Upper lobe of left lung (tissue), 6 donors: ENCODE data around the gene GLP2R. TPM values are rescaled to one million over a fixed set of nuclear protein-coding genes. Genes with fewer than 3 reads are reported as not detected.
A peak's percentile ranks its signal among the peaks of the same experiment; 100 is the strongest.

Experiments used
- ATAC-seq, 2 donors: fragments of 200-7000 bp; cut with Tn5 transposase; one replicate each; pipeline ENCODE4 v1.9.1; 2022; ENCODE audit warnings: mild to moderate bottlenecking in 2 of 2, moderate library complexity in 2 of 2; ENCODE audit not compliant: low FRiP score in 2 of 2
- DNase-seq, 2 donors: peaks; one replicate each; pipeline ENCODE4 v3.0.0-alpha.2; 2019 to 2020
- H3K27ac ChIP-seq, 4 donors: fragments of 200-600 bp; sonication (generic); one replicate each; pipeline ENCODE4 v1.5.1; 2016 to 2019
- H3K27me3 ChIP-seq, 4 donors: fragments of 200-600 bp; sonication (generic); one replicate each; pipeline ENCODE4 v1.5.1; 2017 to 2019
- H3K36me3 ChIP-seq, 4 donors: fragments of 200-600 bp; sonication (generic); one replicate each; pipeline ENCODE4 v1.5.1; 2016 to 2019
- H3K4me1 ChIP-seq, 4 donors: fragments of 200-600 bp; sonication (generic); one replicate each; pipeline ENCODE4 v1.5.1; 2018 to 2019
- H3K4me3 ChIP-seq, 4 donors: fragments of 200-600 bp; sonication (generic); one replicate each; pipeline ENCODE4 v1.5.1; 2017 to 2019; ENCODE audit warnings: mild to moderate bottlenecking in 2 of 4, moderate library complexity in 1 of 4
- H3K9me3 ChIP-seq, 4 donors: fragments of 200-600 bp; sonication (generic); one replicate each; pipeline ENCODE4 v1.5.1; 2018 to 2019
- CTCF ChIP-seq, 6 experiments: fragments of 450-650 bp in 4 of 6; fragments of 200-600 bp in 2 of 6; sonication (generic) in 2 of 6; IDR thresholded peaks; one replicate each; pipeline ENCODE4 v1.5.1; 2016 to 2019; ENCODE audit warnings: antibody characterized with exemption in 6 of 6
- EP300 ChIP-seq, 4 donors: sonication (generic); formaldehyde crosslinking; IDR thresholded peaks; one replicate each; pipeline ENCODE4 v1.5.1; 2017; ENCODE audit warnings: antibody characterized with exemption in 4 of 4, control low read depth in 2 of 4
- POLR2A ChIP-seq, 4 donors: fragments of 450-650 bp; IDR thresholded peaks; one replicate each; pipeline ENCODE4 v1.5.1; 2016 to 2017; ENCODE audit warnings: antibody characterized with exemption in 4 of 4, mild to moderate bottlenecking in 2 of 4
- POLR2AphosphoS5 ChIP-seq, 2 donors: sonication (generic); formaldehyde crosslinking; IDR thresholded peaks; one replicate each; pipeline ENCODE4 v1.5.1; 2017; ENCODE audit warnings: antibody characterized with exemption in 2 of 2
- WGBS, 2 donors: methylation state at CpG; one replicate each; pipeline ENCODE4 v1.1.5; 2017 to 2018; 5-methylcytosine and 5-hydroxymethylcytosine counted together
- total RNA-seq, 6 donors: library from RNA; depleted of rRNA in 4 of 6; stranded (reverse); fragments of >200 nt in 4 of 6; gene quantifications; one replicate each; pipeline versions ENCODE4 v1.1.0 to v1.2.1, GENCODE V29; 2016 to 2021
- donor health status: DM: no; HTN: no; CAD: no; lungs with moderate emphysema.
- donor health status: DM: no; HTN: yes; CAD: no; lungs with severe emphysema.

The GLP2R gene
- total RNA-seq, 6 donors from 2014 or later = 0.30 to 2.0 (median 0.78) TPM; not detected in 2

- TF ChIP-seq POLR2A (IDR thresholded peaks at IDR 0.05) = no peak
- no peak for TF ChIP-seq CTCF (IDR thresholded peaks at IDR 0.05)
- no peak for TF ChIP-seq POLR2AphosphoS5 (IDR thresholded peaks at IDR 0.05)
- no peak for TF ChIP-seq EP300 (IDR thresholded peaks at IDR 0.05)
- no peaks in the 10 kb centered on the region for H3K27me3 ChIP-seq
- H3K36me3 ChIP-seq = peaks cover 0 to 18% (median under 1%) of the 10 kb centered on the region in 4 donors
- H3K9me3 ChIP-seq = no peaks in the 10 kb centered on the region
- WGBS, 2 donors = 46 to 52% methylated on average over 13 of the region's 13 CpGs
- no peak overlapping the region for H3K27ac ChIP-seq
- ATAC-seq (peak in 1 of 2 donors; percentile 62), DNase-seq (no peak)
- peaks cover 0 to 4% (median 0%) of the 10 kb centered on the region in 4 donors for H3K4me1 ChIP-seq
- no peak overlapping the region for H3K4me3 ChIP-seq
These were observed 103.0 kb downstream of the GLP2R start for GRCh38 chr17:9928601-9929333.

- peaks cover 0 to 18% (median 3%) of the 10 kb centered on the region in 4 donors for H3K36me3 ChIP-seq
- no peaks in the 10 kb centered on the region for H3K9me3 ChIP-seq
- 75 to 83% methylated on average over 8 of the region's 8 CpGs for WGBS, 2 donors
- TF ChIP-seq POLR2A (IDR thresholded peaks at IDR 0.05) = no peak
- no peak for TF ChIP-seq POLR2AphosphoS5 (IDR thresholded peaks at IDR 0.05)
- TF ChIP-seq CTCF (IDR thresholded peaks at IDR 0.05) = no peak
- no peak for TF ChIP-seq EP300 (IDR thresholded peaks at IDR 0.05)
- H3K4me3 ChIP-seq = no peak overlapping the region
- H3K27me3 ChIP-seq = no peaks in the 10 kb centered on the region
- peak in 1 of 2 donors; percentile 65 for ATAC-seq
- no peak for DNase-seq
- no peak overlapping the region for H3K27ac ChIP-seq
- H3K4me1 ChIP-seq = peaks cover 0 to 2% (median 0%) of the 10 kb centered on the region in 4 donors
These were observed 104.1 kb downstream of the GLP2R start for GRCh38 chr17:9929871-9930270.

- WGBS, 2 donors = 80% methylated on average over 11 to 12 of the region's 12 CpGs
- H3K27ac ChIP-seq = no peak overlapping the region
- no peaks in the 10 kb centered on the region for H3K27me3 ChIP-seq
- no peaks in the 10 kb centered on the region for H3K4me1 ChIP-seq
- H3K9me3 ChIP-seq = no peaks in the 10 kb centered on the region
- ATAC-seq (no peak), DNase-seq (no peak)
- H3K36me3 ChIP-seq = peaks cover 0 to 9% (median 3%) of the 10 kb centered on the region in 4 donors
- no peak overlapping the region for H3K4me3 ChIP-seq
- TF ChIP-seq POLR2A (IDR thresholded peaks at IDR 0.05) = no peak
- TF ChIP-seq POLR2AphosphoS5 (IDR thresholded peaks at IDR 0.05) = no peak
- TF ChIP-seq CTCF (IDR thresholded peaks at IDR 0.05) = no peak
- no peak for TF ChIP-seq EP300 (IDR thresholded peaks at IDR 0.05)
These were observed 105.5 kb downstream of the GLP2R start for GRCh38 chr17:9931144-9931741.

- WGBS, 2 donors = 58 to 72% methylated on average over 2 of the region's 2 CpGs
- no peak for DNase-seq
- H3K4me3 ChIP-seq = no peak overlapping the region
These were observed 106.8 kb downstream of the GLP2R start for GRCh38 chr17:9932491-9932890.

More at GRCh38 chr17:9932491-9932890, 106.8 kb downstream of the GLP2R start:
- peaks cover 0 to 4% (median 0%) of the 10 kb centered on the region in 4 donors for H3K4me1 ChIP-seq
- no peaks in the 10 kb centered on the region for H3K9me3 ChIP-seq
- no peak for TF ChIP-seq CTCF (IDR thresholded peaks at IDR 0.05)
- TF ChIP-seq POLR2A (IDR thresholded peaks at IDR 0.05) = no peak
- TF ChIP-seq POLR2AphosphoS5 (IDR thresholded peaks at IDR 0.05) = no peak
- no peak for TF ChIP-seq EP300 (IDR thresholded peaks at IDR 0.05)
- H3K27me3 ChIP-seq = no peaks in the 10 kb centered on the region
- no peak overlapping the region for H3K27ac ChIP-seq
- peaks cover 0 to 5% (median 2%) of the 10 kb centered on the region in 4 donors for H3K36me3 ChIP-seq
- ATAC-seq = no peak
